ENCODE measurements around the gene EPOP. TPM values are rescaled to one million over a fixed set of nuclear protein-coding genes. Genes with fewer than 3 reads are reported as not detected.

The EPOP gene
- total RNA-seq, 3 donors from 2014 or later, result 2.0 to 2.1 (median 2.0) TPM

- no peak for DNase-seq (ENCODE audit: low spot score in 2 of 2)
- no peak for TF ChIP-seq POLR2AphosphoS5 (IDR thresholded peaks at IDR 0.05)
- TF ChIP-seq CTCF (IDR thresholded peaks at IDR 0.05), result no peak
- TF ChIP-seq POLR2A (IDR thresholded peaks at IDR 0.05), result no peak
Measured at GRCh38 chr17:38681096-38681495, 6.3 kb upstream of the EPOP start.

GRCh38 chr17:38677819-38678218 is 3.1 kb upstream of the EPOP start:
- DNase-seq (ENCODE audit: low spot score in 2 of 2), result no peak
- Histone ChIP-seq H3K9me3 (no peaks in the 10 kb centered on the region), H3K27me3 (peaks cover 0 to 4% of the 10 kb centered on the region in 2 donors), H3K4me1 (peaks cover 0 to 6% of the 10 kb centered on the region in 2 donors), H3K27ac (no peak overlapping the region), H3K36me3 (no peaks in the 10 kb centered on the region), H3K4me3 (no peak overlapping the region)
- TF ChIP-seq CTCF (IDR thresholded peaks at IDR 0.05) (no peak), POLR2A (IDR thresholded peaks at IDR 0.05) (no peak), POLR2AphosphoS5 (IDR thresholded peaks at IDR 0.05) (no peak)
- intact Hi-C loops (cut with DNase I; ENCODE audit: low total_unique reads), result loop anchor here (5.0 kb wide), 1 partner anchor 59 kb away; no protein-coding TSS in a partner anchor

More at GRCh38 chr17:38681096-38681495, 6.3 kb upstream of the EPOP start:
- no peak overlapping the region for H3K4me3 ChIP-seq
- no peak overlapping the region for H3K27ac ChIP-seq
- no peaks in the 10 kb centered on the region for H3K9me3 ChIP-seq
- intact Hi-C loops (cut with DNase I; ENCODE audit: low total_unique reads), result no loop called here
- no peaks in the 10 kb centered on the region for H3K27me3 ChIP-seq
- no peaks in the 10 kb centered on the region for H3K4me1 ChIP-seq
- H3K36me3 ChIP-seq, result no peaks in the 10 kb centered on the region

GRCh38 chr17:38676706-38677504 is 2.1 kb upstream of the EPOP start:
- intact Hi-C loops (cut with DNase I; ENCODE audit: low total_unique reads), result loop anchor here (5.0 kb wide), 1 partner anchor 60 kb away; no protein-coding TSS in a partner anchor
- H3K36me3 ChIP-seq, result no peaks in the 10 kb centered on the region
- H3K27ac ChIP-seq, result no peak overlapping the region
- TF ChIP-seq POLR2AphosphoS5 (IDR thresholded peaks at IDR 0.05) (peak in 2 of 3 donors; percentile 29 to 63), CTCF (IDR thresholded peaks at IDR 0.05) (peak; percentile 89 to 98 (median 98)), POLR2A (IDR thresholded peaks at IDR 0.05) (no peak)
- H3K4me3 ChIP-seq, result no peak overlapping the region
- DNase-seq (ENCODE audit: low spot score in 2 of 2), result peak; percentile 80 to 82
- H3K9me3 ChIP-seq, result no peaks in the 10 kb centered on the region
- peaks cover 0 to 6% of the 10 kb centered on the region in 2 donors for H3K4me1 ChIP-seq
- H3K27me3 ChIP-seq, result peaks cover 3 to 4% of the 10 kb centered on the region in 2 donors

- Histone ChIP-seq H3K27me3 (peaks cover 3 to 4% of the 10 kb centered on the region in 2 donors), H3K4me3 (peak overlapping the region; percentile 63 to 68 (median 67)), H3K36me3 (no peaks in the 10 kb centered on the region), H3K4me1 (peaks cover 0 to 6% of the 10 kb centered on the region in 2 donors), H3K9me3 (no peaks in the 10 kb centered on the region), H3K27ac (peak overlapping the region; percentile 14 to 64)
- TF ChIP-seq POLR2A (IDR thresholded peaks at IDR 0.05), result no peak
- no peak for TF ChIP-seq POLR2AphosphoS5 (IDR thresholded peaks at IDR 0.05)
- no peak for TF ChIP-seq CTCF (IDR thresholded peaks at IDR 0.05)
- intact Hi-C loops (cut with DNase I; ENCODE audit: low total_unique reads), result no loop called here
- DNase-seq (ENCODE audit: low spot score in 2 of 2), result no peak
Measured at GRCh38 chr17:38674014-38674748, 576 bp downstream of the EPOP start.

GRCh38 chr17:38673707-38674013 is 1.1 kb downstream of the EPOP start:
- no peak for DNase-seq (ENCODE audit: low spot score in 2 of 2)
- Histone ChIP-seq H3K27ac (peak overlapping the region in 1 of 2 donors; percentile 14), H3K9me3 (no peaks in the 10 kb centered on the region), H3K4me3 (peak overlapping the region; percentile 63 to 68 (median 67)), H3K4me1 (peaks cover 0 to 6% of the 10 kb centered on the region in 2 donors), H3K27me3 (peaks cover 3 to 4% of the 10 kb centered on the region in 2 donors), H3K36me3 (no peaks in the 10 kb centered on the region)
- TF ChIP-seq POLR2AphosphoS5 (IDR thresholded peaks at IDR 0.05) (no peak), POLR2A (IDR thresholded peaks at IDR 0.05) (no peak), CTCF (IDR thresholded peaks at IDR 0.05) (no peak)
- intact Hi-C loops (cut with DNase I; ENCODE audit: low total_unique reads), result no loop called here
